KMS-11 (cell line): ENCODE data around the gene PFKM.

Source experiments
- H2AFZ ChIP-seq: fragments of 200-600 bp; sonication (generic); 2 replicates; pipeline ENCODE4 v1.6.1; 2016; ENCODE audit warnings: antibody characterized with exemption, mixed run types, low read depth
- H3K27ac ChIP-seq: fragments of 200-600 bp; sonication (generic); 2 replicates; pipeline ENCODE4 v1.6.1; 2016; ENCODE audit warnings: mild to moderate bottlenecking, mixed run types
- H3K27me3 ChIP-seq: fragments of 200-600 bp; sonication (generic); 2 replicates; pipeline ENCODE4 v1.6.1; 2017; ENCODE audit warnings: mild to moderate bottlenecking, low read depth, mixed run types, moderate library complexity; ENCODE audit not compliant: insufficient read depth
- H3K36me3 ChIP-seq: fragments of 200-600 bp; sonication (generic); 2 replicates; pipeline ENCODE4 v1.6.1; 2017; ENCODE audit warnings: mild to moderate bottlenecking, mixed run types; ENCODE audit not compliant: insufficient read depth
- H3K4me1 ChIP-seq: fragments of 200-600 bp; sonication (generic); 2 replicates; pipeline ENCODE4 v1.6.1; 2016; ENCODE audit warnings: mild to moderate bottlenecking, low read depth, mixed run types; ENCODE audit not compliant: poor library complexity, severe bottlenecking
- H3K4me2 ChIP-seq: fragments of 200-600 bp; sonication (generic); 2 replicates; pipeline ENCODE4 v1.7.0; 2016; ENCODE audit warnings: mild to moderate bottlenecking, mixed run types
- H3K4me3 ChIP-seq: fragments of 200-600 bp; sonication (generic); IDR thresholded peaks from 2 replicates; pipeline ENCODE4 v1.6.1; 2017; ENCODE audit warnings: low read depth, low read length, mixed read lengths; ENCODE audit not compliant: insufficient read depth
- H3K79me2 ChIP-seq: fragments of 200-600 bp; sonication (generic); 2 replicates; pipeline ENCODE4 v1.6.1; 2016; ENCODE audit warnings: low read depth, mixed run types; ENCODE audit not compliant: insufficient read depth
- H3K9ac ChIP-seq: fragments of 200-600 bp; sonication (generic); 2 replicates; pipeline ENCODE4 v1.6.1; 2016; ENCODE audit warnings: mild to moderate bottlenecking, mixed run types
- H4K20me1 ChIP-seq: fragments of 200-600 bp; sonication (generic); 2 replicates; pipeline ENCODE4 v1.6.1; 2016; ENCODE audit warnings: mild to moderate bottlenecking, mixed run types; ENCODE audit not compliant: insufficient read depth
- CTCF ChIP-seq: fragments of 200-600 bp; sonication (generic); conservative IDR thresholded peaks from 2 replicates; pipeline ENCODE4 v1.6.1; 2017; ENCODE audit warnings: low read depth, mild to moderate bottlenecking, antibody characterized with exemption, low read length, moderate library complexity, mixed read lengths

The PFKM gene

GRCh38 chr12:48189331-48190125 is 70.4 kb downstream of the PFKM start:
- H3K27me3 ChIP-seq, result no peaks in the 10 kb centered on the region
- no peak overlapping the region for H3K9ac ChIP-seq
- H3K4me3 ChIP-seq, result no peak overlapping the region
- peaks cover 5% of the 10 kb centered on the region for H3K4me1 ChIP-seq
- no peak overlapping the region for H2AFZ ChIP-seq
- H3K4me2 ChIP-seq, result no peak overlapping the region
- no peaks in the 10 kb centered on the region for H3K36me3 ChIP-seq
- H3K27ac ChIP-seq, result no peak overlapping the region
- H3K79me2 ChIP-seq, result no peaks in the 10 kb centered on the region
- H4K20me1 ChIP-seq, result no peaks in the 10 kb centered on the region
- TF ChIP-seq CTCF, result peak; percentile 95

DNA sequence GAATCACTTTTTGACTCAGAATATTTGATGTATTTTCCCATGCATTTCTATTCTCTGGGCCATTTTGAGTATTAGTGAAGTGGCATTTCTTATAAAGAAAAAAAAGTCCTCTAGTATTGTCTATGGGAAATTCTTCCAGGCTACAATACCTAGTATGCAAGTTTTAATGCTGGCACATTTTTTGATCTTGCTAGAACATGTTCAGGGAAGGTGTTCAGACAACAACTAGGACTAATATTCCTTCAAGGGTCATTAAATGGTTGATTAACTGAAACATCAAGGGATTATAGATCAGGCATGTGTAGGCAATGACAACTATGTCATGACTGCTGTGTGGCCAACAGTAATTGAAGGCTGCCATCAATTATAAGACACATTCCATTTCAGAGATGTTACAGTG is 71.9 kb downstream of the PFKM start:
- no peak for TF ChIP-seq CTCF
- Histone ChIP-seq H4K20me1 (no peaks in the 10 kb centered on the region), H3K4me3 (no peak overlapping the region), H3K27ac (no peak overlapping the region), H3K4me1 (peaks cover 2% of the 10 kb centered on the region), H3K36me3 (no peaks in the 10 kb centered on the region), H3K27me3 (no peaks in the 10 kb centered on the region), H3K4me2 (no peak overlapping the region), H3K9ac (no peak overlapping the region), H2AFZ (no peak overlapping the region), H3K79me2 (no peaks in the 10 kb centered on the region)

DNA sequence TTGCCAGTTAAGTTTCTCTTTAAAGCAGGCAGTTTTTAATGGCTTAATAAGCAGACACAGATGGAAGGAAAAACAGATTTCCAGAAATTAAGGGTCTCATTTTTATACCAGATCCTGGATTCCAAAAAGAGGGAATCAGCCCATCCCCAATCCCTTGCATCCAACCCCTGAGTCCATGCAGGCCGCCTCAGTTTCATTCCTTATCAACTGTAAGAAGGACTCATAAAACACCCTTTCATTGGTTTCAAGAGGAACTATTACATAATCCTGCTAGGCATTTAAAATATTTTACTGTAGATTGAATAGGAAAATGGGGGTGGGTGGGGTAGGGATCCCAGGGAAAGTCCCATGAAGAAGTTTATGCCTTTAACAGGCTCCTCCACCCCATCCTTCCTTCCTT is 73.7 kb downstream of the PFKM start:
- Histone ChIP-seq H3K4me2 (no peak overlapping the region), H3K79me2 (no peaks in the 10 kb centered on the region), H3K36me3 (no peaks in the 10 kb centered on the region), H3K4me1 (no peaks in the 10 kb centered on the region), H3K4me3 (no peak overlapping the region), H4K20me1 (no peaks in the 10 kb centered on the region), H3K9ac (no peak overlapping the region), H2AFZ (no peak overlapping the region), H3K27me3 (no peaks in the 10 kb centered on the region), H3K27ac (no peak overlapping the region)
- no peak for TF ChIP-seq CTCF

DNA sequence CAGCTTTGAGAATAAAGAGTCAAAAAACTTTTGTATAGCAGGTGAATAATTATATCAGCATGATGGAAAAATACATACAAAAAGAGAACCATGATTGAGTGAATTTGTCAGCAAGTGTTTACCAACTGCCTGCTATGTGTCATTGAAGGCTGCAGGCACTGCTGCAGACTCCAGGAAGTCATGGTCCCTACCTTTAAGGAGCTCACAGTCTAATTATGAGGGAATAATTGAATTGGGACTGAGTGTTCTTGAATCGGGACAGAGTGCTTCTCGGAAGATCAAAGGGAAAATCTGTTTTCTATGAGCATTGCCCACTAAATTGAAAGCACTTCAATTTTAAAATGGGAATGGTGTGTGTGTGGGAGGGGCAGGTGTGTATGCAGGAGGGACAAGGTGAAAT is 74.5 kb downstream of the PFKM start:
- Histone ChIP-seq H3K4me3 (no peak overlapping the region), H3K4me1 (peaks cover 2% of the 10 kb centered on the region), H3K9ac (no peak overlapping the region), H2AFZ (no peak overlapping the region), H3K27me3 (no peaks in the 10 kb centered on the region), H3K27ac (no peak overlapping the region), H3K79me2 (no peaks in the 10 kb centered on the region), H3K36me3 (no peaks in the 10 kb centered on the region), H4K20me1 (no peaks in the 10 kb centered on the region), H3K4me2 (no peak overlapping the region)
- TF ChIP-seq CTCF, result no peak
